VCaP (cell line): Measurements from ENCODE around the gene MYO1D.

Experiments used
- H3K27ac ChIP-seq: fragments of 450-650 bp; 2 replicates; pipeline ENCODE4 v1.5.1; 2017
- CTCF ChIP-seq: fragments of 450-650 bp; conservative IDR thresholded peaks from 2 replicates; pipeline ENCODE4 v1.5.1; 2017; ENCODE audit warnings: mild to moderate bottlenecking, moderate library complexity

MYO1D gene

GRCh38 chr17:32497431-32498205 lies 379.3 kb downstream of the MYO1D start:
- H3K27ac ChIP-seq, result no peak overlapping the region
- TF ChIP-seq CTCF, result 0 out of 2 replicates have a peak, but pooled peaks have one; percentile 14

GRCh38 chr17:32496395-32497073 lies 380.4 kb downstream of the MYO1D start:
- no peak overlapping the region for H3K27ac ChIP-seq
- TF ChIP-seq CTCF, result no peak

- H3K27ac ChIP-seq, result no peak overlapping the region
- no peak for TF ChIP-seq CTCF
Observed at GRCh38 chr17:32495359-32496231, 381.3 kb downstream of the MYO1D start.

DNA sequence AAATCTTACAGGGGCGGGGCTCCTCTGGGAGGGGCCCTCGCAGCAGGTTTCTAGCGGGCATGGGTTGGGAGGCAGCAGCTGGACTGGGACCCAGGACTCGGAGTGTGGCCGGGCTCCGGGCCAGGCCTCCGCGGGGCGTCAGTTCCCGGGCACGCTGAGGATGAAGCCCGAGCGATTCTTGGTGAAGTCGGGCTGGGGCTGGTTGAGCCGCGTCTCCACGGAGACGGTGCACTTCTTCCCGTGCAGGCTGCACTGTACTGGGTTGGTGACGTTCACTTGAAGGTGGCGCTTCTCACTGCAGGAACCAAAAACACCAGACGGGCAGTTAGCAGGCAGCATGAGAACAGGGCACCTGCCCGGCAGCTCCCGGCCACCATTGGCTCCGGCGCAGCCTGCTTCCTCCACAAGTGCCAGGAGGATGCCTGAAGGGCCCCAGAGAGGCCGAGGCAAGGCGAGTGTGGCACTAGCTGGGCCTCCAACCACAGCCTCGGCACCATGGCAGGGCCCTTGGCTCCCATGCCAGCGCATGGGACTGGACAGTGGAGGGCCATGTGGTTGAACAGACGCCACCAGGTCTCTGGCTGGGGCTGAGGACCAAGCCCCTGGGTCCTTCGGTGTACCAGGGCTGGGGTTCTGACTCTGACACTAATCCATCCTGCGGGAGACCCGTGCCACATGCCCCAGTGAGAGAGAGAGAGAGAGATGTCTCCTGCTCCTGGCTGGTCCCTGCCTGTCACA lies 382.1 kb downstream of the MYO1D start:
- H3K27ac ChIP-seq, result no peak overlapping the region
- no peak for TF ChIP-seq CTCF

GRCh38 chr17:32493976-32494513 lies 382.9 kb downstream of the MYO1D start:
- TF ChIP-seq CTCF, result no peak

GRCh38 chr17:32493571-32493970 lies 383.4 kb downstream of the MYO1D start:
- H3K27ac ChIP-seq, result no peak overlapping the region
- no peak for TF ChIP-seq CTCF

More at GRCh38 chr17:32493976-32494513, 382.9 kb downstream of the MYO1D start:
- H3K27ac ChIP-seq, result no peak overlapping the region
